ENCODE results near the gene HSDL2.
"Not testable (repeated sequence)": the region's sequence is repeated elsewhere in the genome, so short reads cannot be mapped to it uniquely, and the experiment has no call there.

HSDL2 gene

DNA sequence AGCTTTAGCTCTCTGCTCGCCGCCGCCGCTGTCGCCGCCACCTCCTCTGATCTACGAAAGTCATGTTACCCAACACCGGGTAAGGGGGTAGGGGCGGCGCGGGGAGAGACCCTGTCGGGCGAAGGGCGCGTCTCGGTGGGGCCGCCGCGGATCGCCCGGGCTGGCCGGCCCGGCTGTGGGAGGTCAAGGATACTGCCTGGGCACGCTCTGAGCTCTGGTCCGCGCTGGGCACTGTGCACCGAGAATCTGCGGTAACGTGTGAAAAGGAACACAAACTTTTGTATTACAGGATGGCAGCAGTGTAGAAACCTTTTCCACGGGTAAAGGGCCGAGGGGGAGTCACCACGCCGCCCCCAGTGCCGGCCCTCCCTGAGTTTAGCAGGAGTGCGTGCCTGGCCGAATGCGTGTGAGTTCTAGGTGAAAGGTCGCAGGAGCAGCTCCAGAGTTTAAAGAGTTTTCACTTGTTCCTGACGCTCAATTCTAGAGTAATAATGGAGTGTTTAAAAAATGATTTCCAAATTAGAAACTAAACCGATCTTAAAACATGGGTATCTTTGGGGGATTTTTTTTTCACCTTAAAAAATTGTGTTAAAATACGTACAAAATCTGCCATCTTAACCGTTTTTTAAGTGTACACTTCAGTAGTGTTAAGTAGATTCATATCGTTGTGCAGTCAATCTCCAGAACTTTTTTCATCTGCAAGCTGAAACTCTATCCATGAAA is at the start of gene HSDL2:
Gene HSDL2 (plus strand): TSS at position 7 of the 723 bp plus-strand sequence. CDS start 56 bp downstream, at position 63.
- DNase-seq, result peak in 1 of 2 experiments; percentile 59

DNA sequence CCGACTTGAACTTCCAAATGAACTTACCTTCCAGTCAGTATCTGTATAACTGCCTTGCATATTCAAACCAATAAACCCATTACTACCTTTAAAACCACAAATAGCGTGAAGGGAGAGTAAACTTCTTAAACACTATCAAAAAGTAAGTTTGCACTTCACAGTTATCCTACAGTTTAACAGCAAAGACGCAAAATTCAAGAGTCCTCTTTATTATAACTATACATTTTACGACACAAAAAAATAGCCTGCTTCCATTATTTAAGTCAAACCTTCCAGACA is 48.3 kb upstream of the HSDL2 start:
- no peak for DNase-seq

DNA sequence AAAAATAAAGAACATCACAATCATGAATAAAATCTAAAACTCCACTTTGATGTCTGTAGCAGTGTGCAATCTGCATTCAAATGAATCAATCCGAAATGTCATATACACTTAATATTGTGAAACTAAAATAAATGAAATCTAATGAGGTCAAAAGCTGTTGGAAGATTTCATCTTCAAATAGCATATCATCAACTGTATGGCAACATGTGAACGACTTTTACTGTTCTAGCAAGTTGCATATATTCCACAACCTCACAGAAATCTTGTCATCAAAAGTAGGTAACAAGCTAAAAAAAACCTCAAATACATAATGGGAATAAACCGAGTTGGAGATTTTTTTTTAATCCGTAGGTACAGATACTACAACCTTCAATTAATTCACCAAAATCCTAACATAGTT is 47.7 kb upstream of the HSDL2 start:
- DNase-seq, result no peak

DNA sequence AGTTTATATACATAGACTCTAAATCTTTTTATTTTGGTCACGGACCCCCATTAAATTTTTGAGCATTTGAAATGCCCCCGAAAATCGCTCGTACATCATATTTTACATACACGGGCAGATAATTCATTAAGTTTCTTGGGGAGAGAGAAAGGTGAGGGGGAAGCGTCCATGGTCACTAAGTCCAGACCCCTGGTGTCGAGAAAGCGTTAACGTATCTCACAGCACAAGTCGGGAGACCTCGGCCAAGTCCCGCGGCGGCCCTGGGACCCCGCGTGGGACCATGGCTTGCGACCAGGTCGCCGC is 47.3 kb upstream of the HSDL2 start:
- no peak for DNase-seq

DNA sequence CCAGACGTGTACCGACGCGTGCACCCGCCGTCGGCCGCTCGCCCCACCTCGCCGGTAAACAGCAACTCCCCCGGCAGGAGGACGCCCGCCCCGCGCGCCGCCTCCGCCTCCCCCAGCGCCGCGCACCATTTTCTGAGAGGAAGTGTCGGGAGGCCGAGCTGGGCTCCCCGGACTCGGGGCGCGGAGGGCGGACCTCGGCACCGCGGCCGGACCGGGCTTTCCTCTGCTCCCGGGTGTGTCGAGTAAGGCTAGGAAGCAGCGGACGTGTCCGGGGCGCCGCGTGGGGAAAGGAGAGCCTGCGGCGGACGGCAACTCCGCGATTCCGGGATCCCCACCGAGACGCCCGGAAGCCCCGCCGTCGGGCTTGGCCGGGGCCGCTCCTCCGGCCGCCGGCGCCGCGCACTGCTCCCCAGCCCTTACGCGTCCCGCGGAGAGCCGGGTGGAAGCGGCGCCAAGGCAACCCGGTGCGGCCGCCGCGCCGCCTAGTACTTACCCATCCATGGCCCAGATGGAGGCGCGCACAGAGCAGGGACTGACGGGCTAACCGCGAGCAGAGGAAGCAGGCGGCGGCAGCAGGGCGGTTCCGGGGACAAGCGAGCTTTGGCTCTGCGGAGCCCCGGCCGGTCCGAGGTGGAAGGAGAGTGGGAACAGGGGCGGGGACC is 46.8 kb upstream of the HSDL2 start, which contains the start of gene PTBP3:
Gene PTBP3 (minus strand): TSS at position 643 of the 662 bp plus-strand sequence. CDS start 35,754 bp downstream, outside the sequence.
- DNase-seq, result peak; percentile 62 to 76

DNA sequence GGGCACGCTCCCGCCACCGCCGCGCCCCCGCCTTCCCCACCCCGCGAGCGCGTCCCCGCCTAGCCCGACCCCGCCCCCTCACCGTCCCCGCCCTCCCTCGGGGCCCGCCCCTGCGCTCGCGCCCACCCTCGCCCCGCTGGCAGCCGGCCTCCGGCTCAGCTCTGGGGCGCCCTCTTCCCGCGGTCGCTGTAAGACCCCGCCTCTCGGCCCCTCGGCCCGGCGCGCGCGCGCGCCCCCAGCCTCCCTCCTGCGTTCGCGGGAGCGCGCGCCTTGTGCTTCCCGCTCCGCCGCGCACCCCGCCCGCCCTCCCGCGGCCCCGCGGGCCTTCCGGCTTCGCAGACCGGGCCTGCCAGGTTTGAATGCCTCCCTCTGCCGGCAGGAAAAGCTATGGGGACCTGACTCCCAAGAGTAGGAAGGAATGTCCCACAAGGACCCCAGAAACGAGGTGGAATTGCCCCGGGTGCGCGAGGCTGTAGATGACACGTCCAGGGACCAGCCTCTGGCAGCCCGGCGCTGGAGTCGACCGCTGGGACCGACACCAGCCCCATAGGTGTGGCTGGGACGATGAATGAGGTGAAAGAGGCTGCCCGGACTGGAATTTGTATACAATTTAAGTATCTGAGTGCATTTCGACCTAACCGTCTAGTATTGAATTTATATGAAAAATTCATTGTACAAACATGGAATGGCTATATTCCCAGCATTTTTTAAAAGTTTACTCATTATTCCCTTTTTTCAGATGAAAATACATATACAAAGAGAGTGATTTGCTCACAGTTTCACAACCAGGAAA is 46.1 kb upstream of the HSDL2 start:
- peak; percentile 94 to 95 for DNase-seq

DNA sequence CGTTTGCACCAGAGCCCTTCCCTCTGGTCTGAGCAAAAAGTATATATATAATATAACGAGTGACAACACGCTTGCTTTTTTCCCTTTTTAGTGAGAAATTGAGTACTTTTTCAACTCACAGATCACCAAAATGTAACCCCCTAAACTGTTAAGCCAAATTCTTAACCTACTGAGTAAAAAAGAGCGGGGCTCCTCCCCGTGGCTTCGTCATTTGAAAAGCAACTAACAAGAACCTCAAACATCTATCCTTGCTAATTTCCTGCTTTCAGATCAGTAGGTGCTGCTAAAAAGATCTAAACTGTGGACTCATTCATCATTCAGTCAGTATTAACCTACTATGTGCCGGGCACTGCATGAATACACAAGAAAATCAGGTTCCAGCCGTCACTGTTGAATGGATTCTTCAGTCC is 45.5 kb upstream of the HSDL2 start:
- DNase-seq, result no peak

DNA sequence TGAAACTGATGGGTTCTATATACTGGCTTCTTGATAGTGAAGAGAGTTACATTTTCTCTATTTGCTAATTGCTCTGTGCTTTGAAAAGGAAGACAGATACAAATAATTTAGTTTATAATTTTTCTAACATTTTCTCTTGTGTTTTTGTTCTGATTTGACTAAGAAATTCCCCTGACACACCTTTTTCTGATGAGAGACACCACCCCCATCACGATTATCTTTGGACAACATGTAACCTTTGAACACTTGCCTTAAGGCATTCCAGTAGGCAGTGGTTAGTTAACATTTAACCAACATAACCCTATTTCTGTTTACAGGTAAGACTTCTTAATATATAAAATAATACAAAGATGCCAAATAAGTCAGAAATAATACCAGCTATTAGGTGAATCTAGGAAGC is 42.4 kb upstream of the HSDL2 start:
- no peak for DNase-seq

DNA sequence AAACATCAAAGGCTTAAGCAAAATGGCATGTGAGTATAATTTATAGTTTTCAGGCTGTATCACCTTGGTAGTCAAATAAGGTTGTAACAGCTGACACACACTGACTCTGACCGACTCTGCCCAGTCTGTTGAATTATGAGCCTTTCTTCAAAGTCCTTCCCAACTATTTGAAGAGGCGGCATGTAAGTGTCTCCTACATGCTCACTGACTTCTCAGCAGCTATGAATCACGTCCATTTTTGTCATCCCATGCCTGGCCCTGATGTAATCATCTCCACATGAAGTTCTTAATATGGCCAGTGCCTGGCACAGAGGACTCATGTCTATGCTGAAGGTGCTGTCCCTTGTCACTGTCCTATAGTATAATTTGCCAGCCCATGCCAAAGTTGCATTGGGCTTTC is 41.3 kb upstream of the HSDL2 start:
- DNase-seq, result no peak

DNA sequence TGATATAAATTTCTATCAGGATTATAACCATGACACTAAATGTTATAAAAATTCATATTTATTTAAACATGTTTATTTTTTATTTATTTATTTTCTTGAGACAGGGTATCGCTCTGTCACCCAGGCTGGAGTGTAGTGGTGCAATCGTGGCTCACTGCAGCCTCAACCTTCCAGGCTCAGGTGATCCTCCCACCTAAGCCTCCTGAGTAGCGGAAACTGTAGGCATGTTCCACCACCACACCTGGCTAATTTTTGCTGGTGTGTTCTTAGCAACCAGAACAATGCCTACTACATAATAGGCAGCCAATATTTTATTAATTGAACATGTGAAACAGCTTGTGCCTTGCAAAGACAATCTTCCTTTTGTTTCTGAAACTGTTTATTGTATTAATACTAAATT is 40.0 kb upstream of the HSDL2 start:
- DNase-seq, result no peak

DNA sequence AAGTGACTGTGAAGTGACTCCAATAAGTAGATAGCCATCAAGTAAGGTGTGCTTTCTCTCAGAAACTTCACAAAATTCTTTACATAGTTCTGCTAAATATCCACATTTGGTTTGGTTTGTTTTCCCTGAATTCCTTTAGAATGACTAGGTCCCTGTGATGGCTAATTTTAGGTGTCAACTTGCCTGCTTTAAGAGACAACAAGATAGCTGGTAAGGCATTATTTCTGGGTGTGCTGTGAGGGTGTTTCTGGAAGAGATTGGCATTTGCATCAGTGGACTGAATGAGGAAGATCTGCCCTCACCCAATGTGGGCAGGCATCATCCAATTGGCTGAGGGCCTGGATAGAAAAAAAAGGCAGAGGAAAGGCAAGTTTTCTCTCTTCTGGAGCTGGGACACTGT is 38.2 kb upstream of the HSDL2 start:
- DNase-seq, result peak in 1 of 2 experiments; percentile 81

DNA sequence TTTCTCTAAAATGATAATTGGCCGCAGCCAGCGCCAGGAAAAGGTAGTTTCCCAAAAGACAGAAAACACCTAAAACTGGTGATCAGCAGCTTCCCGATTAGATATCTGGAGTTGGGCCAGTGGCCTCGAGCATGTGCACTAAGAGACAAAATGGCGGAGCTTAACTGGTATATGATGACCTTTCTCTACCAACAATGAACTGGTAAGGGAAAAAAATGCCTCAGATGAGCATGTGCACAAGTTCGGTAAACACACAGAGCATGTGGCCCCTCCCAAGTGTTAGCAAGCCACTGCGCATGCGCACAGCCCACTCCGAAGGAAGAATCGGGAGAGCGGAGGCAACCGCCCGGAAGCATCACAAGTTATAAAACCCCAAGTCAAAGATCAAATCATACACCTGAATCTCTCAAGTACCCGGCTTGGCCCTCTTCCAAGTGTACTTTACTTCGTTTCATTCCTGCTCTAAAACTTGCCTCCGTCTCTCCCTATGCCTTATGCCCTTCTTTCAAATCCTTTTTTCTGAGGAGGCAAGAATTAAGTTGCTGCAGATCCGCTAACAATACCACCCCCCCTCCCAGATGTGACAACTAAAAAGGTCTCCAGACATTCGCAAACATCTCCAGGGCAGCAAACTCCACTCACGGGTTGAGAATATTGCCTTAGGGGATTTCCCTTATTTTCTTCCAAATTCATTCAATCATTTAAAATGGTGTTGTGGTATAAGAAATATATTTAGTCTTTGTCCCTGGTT is 31.5 kb upstream of the HSDL2 start:
- DNase-seq, result no peak

DNA sequence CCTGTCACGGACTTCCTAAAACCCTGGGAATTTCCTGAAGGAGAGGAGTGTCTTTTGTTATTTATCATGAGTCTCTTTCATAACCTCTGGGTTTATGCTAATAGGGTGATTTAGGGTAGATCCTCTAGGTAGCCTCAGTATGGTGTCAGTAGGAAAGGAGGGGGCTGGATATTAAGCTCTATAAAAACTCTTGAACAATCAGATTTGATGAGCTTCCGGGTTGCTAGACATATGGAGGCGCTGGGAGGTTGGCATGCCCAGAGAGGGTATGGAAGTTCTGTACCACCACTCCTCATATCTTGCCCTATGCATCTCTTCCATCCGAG is 30.9 kb upstream of the HSDL2 start:
- no peak for DNase-seq

DNA sequence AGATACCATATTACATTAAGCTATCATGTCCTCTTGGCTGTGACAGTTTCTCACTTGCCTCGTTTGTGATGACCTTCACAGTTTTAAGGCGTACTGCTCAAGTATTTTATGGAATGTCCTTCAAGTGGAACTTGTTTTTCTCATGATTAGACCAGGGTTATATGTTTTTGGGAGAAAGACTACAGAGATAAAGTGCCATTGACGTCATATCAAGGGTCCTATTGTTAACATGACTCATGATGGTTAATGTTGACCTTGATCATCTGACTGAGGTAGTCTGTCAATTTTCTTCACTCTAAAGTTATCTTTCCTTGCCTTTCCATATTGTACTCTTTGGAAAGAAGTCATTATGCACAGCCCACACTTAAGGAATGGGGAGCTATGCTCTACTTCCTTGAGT is 28.7 kb upstream of the HSDL2 start:
- no peak for DNase-seq

DNA sequence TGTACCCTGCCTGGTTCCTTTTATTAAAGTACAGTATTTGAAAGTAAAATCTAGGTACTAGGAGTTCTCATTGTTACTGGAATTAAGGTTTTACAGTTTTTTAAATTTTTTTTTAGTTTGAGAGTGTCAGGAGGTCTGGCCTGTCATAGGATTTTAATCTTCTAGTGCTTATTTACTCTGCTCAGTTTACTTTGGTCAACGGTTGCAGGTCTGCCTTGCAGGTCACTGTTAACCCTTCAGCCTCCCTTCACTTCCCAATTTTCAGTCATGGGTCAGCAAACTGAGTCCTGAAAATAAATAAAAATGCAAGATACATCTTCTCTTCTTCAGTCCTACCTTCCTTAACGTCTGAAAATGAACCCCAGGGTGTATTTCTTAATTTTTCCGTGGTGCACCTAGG is 27.7 kb upstream of the HSDL2 start:
- DNase-seq, result no peak

DNA sequence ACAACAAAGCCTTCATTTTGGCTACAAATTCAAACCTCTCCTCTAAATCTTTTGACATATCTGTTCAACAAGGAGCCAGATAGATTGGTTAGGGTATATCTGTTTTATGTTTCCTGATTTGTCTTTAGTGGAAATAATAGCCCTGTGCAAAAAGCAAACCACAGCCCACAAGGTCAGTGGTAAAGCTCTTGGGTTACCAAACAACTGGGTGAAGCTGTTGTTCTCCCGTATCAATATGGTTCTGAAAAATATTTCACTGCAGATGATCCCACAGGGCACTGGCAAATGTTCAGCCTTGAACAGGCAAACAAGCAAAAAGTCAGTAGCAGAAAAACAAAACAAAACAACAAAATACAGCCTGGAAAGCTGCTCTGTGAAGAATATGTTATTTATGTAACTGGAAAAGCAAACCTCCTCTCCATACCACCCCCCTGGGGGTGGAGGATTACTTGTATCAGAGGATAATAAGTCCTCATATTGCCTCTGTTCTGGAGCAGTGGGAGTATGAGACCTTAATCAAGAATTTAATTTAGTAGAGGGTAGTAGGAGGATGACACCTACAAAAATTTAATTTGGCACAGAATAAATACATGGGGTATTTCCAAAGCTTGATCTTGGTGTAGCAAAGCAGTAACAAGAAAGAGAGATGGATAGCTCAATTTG is 25.7 kb upstream of the HSDL2 start:
- no peak for DNase-seq

DNA sequence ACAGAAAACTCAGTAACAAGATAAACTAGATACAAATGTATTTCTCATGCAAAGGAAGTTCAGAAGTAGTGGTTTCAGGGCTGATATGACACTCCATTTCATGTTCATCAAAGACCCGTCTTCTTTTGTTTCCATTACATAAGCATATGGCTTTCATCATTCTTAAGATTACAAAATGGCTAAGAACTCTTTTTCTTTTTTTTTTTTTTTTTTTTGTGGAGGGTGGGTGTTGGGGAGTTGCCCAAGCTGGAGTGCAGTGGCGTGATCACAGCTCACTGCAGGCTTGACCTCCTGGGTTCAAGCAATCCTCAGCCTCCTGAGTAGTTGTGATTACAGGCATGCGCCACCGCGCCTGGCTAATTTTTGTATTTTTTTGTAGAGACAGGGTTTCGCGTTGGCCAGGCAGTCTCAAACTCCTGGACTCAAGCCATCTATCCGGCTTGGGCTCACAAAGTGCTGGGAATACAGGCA is 24.4 kb upstream of the HSDL2 start:
- no peak for DNase-seq

DNA sequence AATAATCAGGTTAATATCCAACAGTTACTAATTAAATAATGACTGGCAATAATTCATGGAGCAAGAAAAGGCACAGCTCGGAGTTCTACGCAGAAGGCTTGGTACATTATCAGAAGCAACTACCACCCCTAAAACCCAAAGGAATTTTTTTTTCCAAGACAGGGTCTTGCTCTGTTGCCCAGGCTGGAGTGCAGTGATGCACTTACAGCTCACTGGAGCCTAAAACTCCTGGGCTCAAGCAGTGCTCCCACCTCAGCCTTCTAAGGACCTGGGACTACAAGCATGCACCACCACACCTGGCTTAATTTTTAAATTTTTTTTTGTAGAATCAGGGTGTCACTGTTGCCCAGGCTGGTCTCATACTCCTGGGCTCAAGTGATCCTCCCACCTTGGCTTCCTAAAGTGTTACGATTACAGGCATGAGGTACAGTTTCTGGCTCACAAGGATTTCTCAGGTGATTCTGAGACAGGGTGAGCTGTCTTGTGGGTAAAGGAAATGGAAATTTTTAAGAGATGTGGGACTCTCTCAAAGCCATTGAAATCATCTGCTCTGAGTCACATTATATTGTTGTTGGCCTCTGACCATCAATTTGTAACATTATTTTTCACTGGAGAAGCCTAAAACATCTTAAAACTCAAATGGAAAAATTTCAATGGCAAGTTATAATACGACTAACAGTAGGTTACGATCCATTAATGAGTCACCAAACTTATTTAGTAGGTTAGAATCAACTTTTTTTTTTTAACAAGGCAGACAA is 19.7 kb upstream of the HSDL2 start:
- no peak for DNase-seq

DNA sequence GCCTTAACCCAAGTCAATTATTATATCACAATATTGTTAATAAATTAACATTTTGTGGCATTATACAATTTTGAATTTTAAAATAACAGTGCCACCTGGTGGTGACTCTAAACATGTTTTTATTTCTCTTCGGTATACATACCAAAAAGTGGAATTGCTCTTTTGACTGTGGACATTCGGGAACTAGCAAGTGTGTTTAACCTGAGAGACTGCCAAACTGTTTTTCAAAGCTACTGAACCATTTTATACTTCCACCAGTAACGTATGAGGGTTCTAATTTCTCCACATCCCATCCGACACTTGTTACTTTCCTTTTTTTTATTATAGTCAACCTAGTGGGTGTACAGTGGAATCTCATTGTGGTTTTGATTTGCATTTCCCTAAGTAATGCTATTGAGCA is 18.3 kb upstream of the HSDL2 start:
- peak in 1 of 2 experiments; percentile 69 for DNase-seq

DNA sequence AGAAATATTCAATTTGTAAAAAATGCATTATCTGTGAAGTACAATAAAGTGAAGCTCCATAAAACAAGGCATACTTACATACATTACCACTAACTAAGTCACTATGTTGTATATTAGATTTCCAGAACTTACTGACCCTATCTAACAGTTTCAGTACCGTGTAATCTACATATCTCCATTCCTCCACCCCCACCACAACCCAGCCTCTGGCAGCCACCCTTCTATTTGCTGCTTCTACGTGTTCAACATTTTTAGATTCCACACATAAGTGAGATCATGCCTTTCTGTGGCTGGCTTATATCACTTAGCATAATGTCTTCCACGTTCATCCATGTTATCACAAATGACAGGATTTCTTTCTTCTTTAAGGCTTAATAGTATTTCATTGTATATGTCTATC is 15.1 kb upstream of the HSDL2 start:
- DNase-seq, result no peak

DNA sequence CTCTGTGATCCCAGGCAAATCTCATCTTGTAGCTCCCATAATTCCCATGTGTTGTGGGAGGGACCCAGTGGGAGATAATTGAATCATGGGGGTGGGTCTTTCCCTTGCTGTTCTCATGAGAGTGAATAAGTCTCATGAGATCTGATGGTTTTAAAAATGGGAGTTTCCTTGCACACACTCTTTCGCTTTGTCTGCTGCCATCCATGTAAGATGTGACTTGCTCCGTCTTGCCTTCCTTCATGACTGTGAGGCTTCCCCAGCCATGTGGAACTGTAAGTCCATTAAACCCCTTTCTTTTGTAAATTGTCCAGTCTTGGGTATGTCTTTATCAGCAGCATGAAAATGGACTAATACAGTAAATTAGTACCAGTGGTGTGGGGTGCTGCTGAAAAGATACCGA is 14.7 kb upstream of the HSDL2 start:
- not testable (repeated sequence) for DNase-seq

DNA sequence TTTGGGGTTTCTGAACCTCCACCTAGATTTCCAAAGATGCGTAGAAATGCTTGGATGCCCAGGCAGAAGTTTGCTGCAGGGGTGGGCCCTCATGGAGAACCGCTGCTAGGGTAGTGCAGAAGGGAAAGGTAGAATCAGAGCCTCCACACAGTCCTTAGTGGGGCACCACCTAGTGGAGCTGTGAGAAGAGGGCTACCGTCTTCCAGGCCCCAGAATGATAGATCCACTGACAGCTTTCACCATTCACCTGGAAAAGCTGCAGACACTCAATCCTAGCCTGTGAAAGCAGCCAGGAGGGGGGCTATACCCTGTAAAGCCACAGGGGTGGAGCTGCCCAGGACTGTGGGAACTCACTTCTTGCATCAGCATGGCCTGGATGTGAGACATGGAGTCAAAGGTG is 13.3 kb upstream of the HSDL2 start:
- DNase-seq, result no peak
